ENCODE data around the gene CFDP1.

DNA sequence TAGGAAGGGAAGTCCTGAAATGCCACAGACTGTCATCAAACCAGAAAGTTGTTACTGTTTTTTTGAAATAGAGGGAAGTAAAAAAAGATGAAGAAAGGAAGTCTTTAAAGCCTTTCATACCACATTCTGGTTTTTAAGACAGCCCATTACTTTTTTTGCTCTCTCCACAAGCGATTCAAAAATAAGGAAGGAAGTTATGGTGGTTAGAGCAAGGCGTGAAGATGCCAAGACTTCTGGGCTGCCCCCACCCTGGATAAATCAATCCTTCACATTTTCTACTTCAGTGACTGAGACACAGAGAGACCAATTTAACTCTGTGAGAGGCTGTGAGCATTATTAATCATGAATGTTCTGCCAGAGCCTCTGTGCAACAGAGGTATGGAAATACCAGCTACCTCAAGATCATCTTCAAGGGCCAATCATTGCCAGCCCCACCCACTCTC lies 99.6 kb downstream of the CFDP1 start:
- TF ChIP-seq GATA3 (IDR thresholded peaks at IDR 0.05; ENCODE audit: low read depth, low read length) (no peak), GATA2 (IDR thresholded peaks at IDR 0.05; ENCODE audit: low read depth, low read length) (no peak)
